ENCODE results near the gene ATP1A1.
A peak's percentile ranks its signal among the peaks of the same experiment; 100 is the strongest.

ATP1A1 gene

GRCh38 chr1:116391185-116391584 is 18.1 kb downstream of the ATP1A1 start:
- DNase-seq (ENCODE audit: low spot score): no peak

DNA sequence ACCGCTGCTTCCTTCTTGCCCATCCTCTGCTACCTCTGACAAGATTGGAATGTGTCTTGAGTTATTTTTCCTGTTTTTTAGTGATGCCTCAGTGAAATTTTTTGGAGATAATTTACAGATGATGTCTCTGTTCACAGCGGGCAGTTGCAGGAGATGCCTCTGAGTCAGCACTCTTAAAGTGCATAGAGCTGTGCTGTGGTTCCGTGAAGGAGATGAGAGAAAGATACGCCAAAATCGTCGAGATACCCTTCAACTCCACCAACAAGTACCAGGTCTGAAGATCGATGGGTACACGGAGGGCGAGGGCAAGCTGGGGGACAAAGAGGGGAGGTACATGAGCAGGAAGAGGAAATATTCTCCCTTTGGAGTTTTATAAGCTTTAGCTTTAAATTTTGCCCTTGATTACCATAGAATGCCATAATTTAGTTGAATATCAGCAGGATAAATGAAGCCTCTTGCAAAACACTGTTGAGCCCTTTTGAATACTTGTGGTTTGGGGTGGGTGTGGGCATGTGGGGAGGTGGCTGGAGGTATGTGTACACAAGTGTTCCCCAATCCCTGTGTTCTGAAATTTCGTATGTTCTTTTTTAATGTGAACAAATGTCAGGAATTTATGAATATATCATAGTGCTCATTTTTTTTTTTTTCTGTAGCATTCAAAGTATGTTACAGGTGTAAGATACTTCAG is 19.8 kb downstream of the ATP1A1 start:
- DNase-seq (ENCODE audit: low spot score): no peak

DNA sequence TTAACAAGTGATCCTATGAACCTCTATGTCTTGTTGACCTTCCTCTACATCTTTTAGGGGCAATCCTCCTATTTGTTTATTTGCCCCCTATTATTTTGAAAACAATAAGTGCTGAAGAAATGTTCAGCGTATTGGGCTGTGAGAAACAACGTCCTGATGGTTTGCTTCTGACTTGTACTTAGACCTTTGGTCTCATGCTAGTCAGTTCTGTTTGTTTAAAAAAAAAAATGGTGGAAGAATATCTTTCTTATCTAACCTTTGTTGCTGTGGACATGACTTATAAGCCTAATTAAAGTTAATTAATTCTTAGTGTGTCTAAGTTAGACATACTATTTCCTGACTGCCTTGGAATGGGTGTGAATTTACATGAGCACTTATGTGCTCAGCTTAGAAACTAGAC is 20.7 kb downstream of the ATP1A1 start:
- no peak for DNase-seq (ENCODE audit: low spot score)

GRCh38 chr1:116394270-116394669 is 21.2 kb downstream of the ATP1A1 start:
- DNase-seq (ENCODE audit: low spot score): no peak

GRCh38 chr1:116396769-116397168 is 23.7 kb downstream of the ATP1A1 start:
- DNase-seq (ENCODE audit: low spot score): no peak

GRCh38 chr1:116397728-116398127 is 24.7 kb downstream of the ATP1A1 start:
- no peak for DNase-seq (ENCODE audit: low spot score)

- DNase-seq (ENCODE audit: low spot score): no peak
Measured at GRCh38 chr1:116400780-116401179, 27.7 kb downstream of the ATP1A1 start.

DNA sequence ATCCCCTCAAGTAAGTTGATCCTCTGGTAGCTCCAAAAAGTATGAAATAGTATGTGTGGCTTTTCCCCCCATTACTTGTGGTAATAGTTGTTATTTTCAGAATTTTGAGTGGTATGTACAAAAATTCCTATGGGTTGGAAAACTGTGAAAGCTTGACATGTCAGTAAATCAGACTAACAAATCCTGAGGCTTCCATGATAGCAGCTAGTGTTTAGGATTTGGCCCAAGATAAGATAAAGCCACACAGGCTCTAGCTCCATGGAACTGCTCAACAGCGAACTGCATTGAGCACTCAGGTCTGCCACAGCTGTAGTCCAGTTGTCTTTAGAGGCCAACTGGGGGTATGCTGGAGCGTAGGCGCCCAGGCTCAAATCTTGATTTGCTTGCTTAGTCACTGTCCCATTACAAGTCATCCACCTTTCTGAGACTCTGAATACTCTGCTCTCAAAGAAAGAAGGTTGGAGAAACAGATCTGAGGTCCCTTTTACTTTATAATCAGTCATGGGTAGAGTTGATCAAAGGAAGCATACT is 28.7 kb downstream of the ATP1A1 start:
- no peak for DNase-seq (ENCODE audit: low spot score)

- DNase-seq (ENCODE audit: low spot score): no peak
Measured at GRCh38 chr1:116402333-116402732, 29.3 kb downstream of the ATP1A1 start.

- peak; percentile 27 for DNase-seq (ENCODE audit: low spot score)
Measured at GRCh38 chr1:116403496-116404136, 30.6 kb downstream of the ATP1A1 start.

GRCh38 chr1:116404699-116405098 is 31.7 kb downstream of the ATP1A1 start:
- no peak for DNase-seq (ENCODE audit: low spot score)

- no peak for DNase-seq (ENCODE audit: low spot score)
Measured at GRCh38 chr1:116405241-116406135, 32.4 kb downstream of the ATP1A1 start.

DNA sequence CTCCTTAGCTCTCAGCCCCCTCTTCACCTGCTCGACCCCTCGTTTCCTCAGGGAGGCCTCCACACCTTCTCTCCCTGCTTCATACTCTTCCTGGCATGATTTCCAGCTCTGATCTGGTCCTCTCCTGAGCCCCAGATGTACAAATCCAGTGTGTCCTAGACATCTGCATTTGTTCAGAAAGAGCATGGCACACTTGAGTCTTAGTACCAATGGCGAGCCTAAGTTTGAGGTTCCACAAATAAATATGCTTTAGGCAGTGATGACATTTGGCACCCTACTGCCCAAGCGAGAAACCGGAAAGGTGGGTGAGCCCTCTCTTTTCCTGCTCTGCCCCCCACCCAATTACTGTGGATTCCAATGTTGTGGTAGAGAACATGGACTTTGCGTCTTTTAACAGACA is 34.0 kb downstream of the ATP1A1 start:
- DNase-seq (ENCODE audit: low spot score): no peak

GRCh38 chr1:116408193-116408592 is 35.1 kb downstream of the ATP1A1 start:
- no peak for DNase-seq (ENCODE audit: low spot score)

DNA sequence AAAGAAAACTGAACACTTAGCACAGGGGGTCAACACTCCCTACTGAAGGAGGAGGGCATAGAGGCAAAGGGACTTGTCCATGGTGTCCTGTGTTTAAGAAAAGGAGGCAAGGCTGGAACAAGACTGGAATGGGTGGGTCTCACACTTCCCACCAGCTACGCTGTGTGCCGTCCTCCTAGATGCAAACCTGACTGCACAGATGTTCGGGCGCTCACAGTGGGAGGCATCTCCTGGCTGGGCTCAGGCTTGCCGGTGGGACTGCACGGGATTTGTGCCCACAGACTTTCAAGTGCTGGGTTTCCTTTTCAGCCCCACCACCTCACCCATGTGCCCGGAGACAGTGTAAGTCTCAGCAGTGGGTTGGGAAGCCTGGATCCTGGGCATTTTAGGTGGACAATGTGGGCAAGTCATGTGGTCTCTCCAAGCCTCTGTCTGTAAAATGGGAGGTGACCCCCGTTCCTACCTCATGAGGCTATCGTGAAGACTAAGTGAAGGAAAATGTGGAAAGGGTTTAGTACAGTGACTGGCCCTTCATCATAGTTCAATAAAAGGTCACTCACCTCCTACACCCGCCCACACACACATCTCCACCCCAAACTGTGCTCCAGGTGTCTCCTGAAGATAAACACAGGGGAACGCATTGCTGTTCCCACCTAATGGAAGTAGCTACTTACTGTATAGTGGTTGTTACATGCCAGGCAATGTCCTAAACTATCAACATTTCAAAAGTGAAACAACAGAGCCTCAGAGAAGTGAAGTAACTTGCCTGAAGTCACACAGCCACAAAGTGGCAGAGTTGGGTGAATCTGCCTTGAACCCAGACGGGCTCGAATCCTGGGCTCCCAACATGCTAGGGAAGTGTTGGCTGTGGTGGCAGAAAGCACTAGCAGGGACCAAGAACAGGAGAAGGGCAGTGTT is 36.0 kb downstream of the ATP1A1 start:
- no peak for DNase-seq (ENCODE audit: low spot score)

DNA sequence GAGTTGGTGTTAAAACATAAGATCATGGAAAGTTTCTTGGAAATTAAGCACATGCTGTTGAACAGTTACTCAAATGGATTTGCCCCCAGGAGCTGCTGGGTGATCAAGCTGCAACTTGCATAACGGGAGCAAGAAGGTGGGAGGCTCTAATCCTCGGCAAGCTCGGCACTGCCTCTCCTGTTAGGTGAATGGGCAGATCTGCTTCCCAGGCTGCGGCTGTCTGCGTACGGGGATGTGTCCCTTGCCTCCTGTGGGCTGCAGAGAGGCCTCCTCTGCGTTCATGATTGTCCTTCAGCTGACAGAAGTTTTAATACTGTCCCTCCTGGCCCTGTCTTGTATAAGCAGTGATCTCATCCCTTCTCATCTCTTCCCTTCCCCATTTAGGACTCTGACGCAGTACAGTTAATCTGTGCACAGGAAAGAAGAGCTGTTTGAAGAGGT is 36.7 kb downstream of the ATP1A1 start:
- DNase-seq (ENCODE audit: low spot score): no peak

DNA sequence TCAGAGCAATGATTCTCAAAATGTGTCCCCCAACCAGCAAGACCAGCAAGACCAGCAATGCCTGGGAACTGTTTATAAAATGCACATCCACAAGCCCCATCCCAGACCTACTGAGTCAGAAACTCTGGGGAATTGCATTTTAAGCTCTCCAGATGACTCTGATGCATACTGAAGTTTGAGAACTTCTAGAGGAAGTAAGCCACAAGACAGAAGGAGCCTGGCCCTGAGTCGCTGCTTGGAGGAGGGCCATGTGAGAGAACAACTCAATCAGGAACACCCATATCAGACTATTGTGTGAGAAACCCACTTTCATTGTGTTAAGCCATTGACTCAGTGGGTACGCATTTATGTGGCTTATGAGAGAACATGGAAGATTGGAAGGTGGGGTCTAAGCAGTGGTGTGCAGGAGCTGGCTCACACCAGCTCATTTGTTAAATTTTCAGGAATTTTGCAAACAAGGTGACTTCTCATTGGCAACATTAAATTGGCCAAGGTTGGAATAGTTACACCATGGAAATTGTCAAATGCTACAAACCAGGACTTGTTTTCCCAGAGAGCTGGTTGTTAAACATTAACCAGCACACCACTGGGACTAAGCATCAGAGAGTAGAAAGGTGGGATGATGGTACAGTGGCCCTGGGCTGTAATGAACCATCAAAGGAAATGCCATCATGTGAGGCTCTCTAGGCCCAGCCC is 38.9 kb downstream of the ATP1A1 start:
- peak; percentile 34 for DNase-seq (ENCODE audit: low spot score)

DNA sequence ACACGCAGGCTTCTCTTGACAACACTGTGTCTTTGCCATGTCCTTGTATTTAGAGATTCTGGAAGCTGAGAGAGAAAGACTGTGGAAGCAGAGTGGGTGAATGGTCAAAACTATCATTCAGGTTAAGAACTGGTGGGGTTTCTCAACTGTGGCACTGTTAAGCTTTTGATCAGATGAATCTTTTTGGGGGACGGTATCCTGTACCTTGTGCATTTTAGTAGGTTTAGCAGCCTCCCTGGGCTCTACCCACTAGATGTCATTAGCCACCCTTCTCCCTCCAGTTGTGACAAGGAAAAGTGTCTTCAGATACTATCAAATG is 39.4 kb downstream of the ATP1A1 start:
- DNase-seq (ENCODE audit: low spot score): no peak

GRCh38 chr1:116412898-116413297 is 39.9 kb downstream of the ATP1A1 start:
- no peak for DNase-seq (ENCODE audit: low spot score)

DNA sequence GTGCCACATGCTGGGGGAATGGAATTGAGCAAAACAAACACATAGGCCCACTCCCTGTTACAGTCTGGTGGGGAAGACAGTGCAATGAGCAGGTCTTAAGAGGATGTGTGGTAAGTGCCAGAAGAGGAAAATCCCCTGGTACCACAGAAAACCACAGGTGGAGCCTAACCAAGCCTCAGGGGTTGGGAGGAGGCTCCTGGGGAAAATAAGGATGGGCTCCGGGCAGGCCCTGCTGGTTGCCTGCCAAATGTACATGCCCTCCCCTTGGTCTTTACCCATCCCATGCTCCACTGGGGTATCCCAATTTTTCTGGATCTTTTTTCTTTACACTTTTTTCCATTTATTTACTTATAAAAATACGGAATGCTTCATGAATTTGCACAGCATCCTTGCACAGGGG is 40.4 kb downstream of the ATP1A1 start:
- DNase-seq (ENCODE audit: low spot score): no peak

DNA sequence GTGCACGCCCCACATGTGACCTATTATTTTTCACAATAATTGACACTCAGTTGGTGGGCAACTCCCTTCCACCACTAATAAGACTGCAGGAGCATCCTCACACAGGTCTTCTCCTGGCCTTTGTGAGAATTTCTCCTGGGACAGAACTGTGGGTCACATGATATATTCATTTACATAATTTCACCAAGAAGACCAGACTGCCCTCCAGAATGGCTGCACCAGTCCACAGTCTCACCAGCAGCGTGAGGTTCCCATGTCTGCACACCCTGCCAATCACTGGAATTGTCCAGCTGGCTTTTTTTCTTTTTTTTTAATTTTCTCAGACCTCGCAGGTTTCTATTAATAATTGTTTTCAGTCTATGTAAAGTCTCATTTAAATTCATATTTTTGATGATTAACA is 41.3 kb downstream of the ATP1A1 start:
- DNase-seq (ENCODE audit: low spot score): no peak
